SK-N-MC (cell line): ENCODE data around the gene NCKAP5.

Experiments used
- EZH2 ChIP-seq: fragments of 200-600 bp; sonication (generic); IDR thresholded peaks from one replicate; pipeline ENCODE4 v1.6.1; 2017; ENCODE audit warnings: antibody characterized with exemption
- POLR2AphosphoS5 ChIP-seq: IDR thresholded peaks from 2 replicates; pipeline ENCODE4 v1.6.1; 2012; ENCODE audit warnings: mild to moderate bottlenecking, low read depth, low read length, borderline replicate concordance

DNA sequence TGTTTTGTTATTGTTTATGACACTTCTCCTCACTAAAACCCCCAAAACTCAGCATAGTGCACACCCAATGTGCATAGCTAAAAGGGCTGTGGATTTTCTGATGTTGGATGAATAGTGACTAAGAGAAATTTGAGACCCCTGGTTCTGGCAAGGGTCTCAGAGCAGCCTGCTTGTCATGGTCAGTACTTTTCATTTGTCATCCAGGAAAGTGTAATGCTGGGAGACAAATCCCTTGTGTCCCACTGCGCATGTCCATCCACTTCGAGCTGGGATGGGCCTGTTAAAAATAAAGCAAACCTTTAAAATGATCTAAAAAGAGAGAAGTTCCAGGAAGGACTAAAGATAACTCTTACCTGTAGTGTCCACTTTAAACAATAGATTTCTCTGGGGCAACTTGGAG lies 851.3 kb downstream of the NCKAP5 start:
- TF ChIP-seq POLR2AphosphoS5 (no peak), EZH2 (no peak)
